GM19351 (cell line): ENCODE results near the gene HBP1.
"Not testable (repeated sequence)": the region's sequence is repeated elsewhere in the genome, so short reads cannot be mapped to it uniquely, and the experiment has no call there.

ENCODE experiments used
- ATAC-seq: cut with Tn5 transposase; IDR thresholded peaks from one replicate; pipeline ENCODE4 v1.9.1; 2021; ENCODE audit warnings: mild to moderate bottlenecking, moderate library complexity; ENCODE audit not compliant: unreplicated experiment

Gene HBP1

GRCh38 chr7:107168233-107169119, at the start of gene HBP1:
Gene HBP1, plus strand, starts transcription at chr7:107169003. Its CDS starts 10,891 bp downstream, at chr7:107179894.
- ATAC-seq, result peak; percentile 85

- no peak for ATAC-seq
These were observed 49.3 kb upstream of the HBP1 start for GRCh38 chr7:107119376-107120105.

- no peak for ATAC-seq
These were observed 46.3 kb upstream of the HBP1 start for GRCh38 chr7:107122486-107122911.

- ATAC-seq, result no peak
These were observed 45.4 kb upstream of the HBP1 start for GRCh38 chr7:107123392-107123791.

GRCh38 chr7:107125475-107125874, 43.3 kb upstream of the HBP1 start:
- ATAC-seq, result no peak

GRCh38 chr7:107128217-107128616, 40.6 kb upstream of the HBP1 start:
- ATAC-seq, result no peak

GRCh38 chr7:107128748-107129147, 40.1 kb upstream of the HBP1 start:
- no peak for ATAC-seq

- ATAC-seq, result no peak
These were observed 38.1 kb upstream of the HBP1 start for GRCh38 chr7:107130487-107131220.

- no peak for ATAC-seq
These were observed 35.4 kb upstream of the HBP1 start for GRCh38 chr7:107133396-107133795.

GRCh38 chr7:107138696-107139420, 29.9 kb upstream of the HBP1 start:
- no peak for ATAC-seq

GRCh38 chr7:107143875-107144274, 24.9 kb upstream of the HBP1 start:
- not testable (repeated sequence) for ATAC-seq

GRCh38 chr7:107145067-107145838, 23.6 kb upstream of the HBP1 start:
- no peak for ATAC-seq

GRCh38 chr7:107147464-107148393, 21.1 kb upstream of the HBP1 start:
- ATAC-seq, result no peak

GRCh38 chr7:107148721-107149120, 20.1 kb upstream of the HBP1 start:
- no peak for ATAC-seq

GRCh38 chr7:107149863-107150262, 18.9 kb upstream of the HBP1 start:
- ATAC-seq, result no peak

- no peak for ATAC-seq
These were observed 18.3 kb upstream of the HBP1 start for GRCh38 chr7:107150375-107151073.

- ATAC-seq, result no peak
These were observed 17.3 kb upstream of the HBP1 start for GRCh38 chr7:107151538-107151937.

- ATAC-seq, result no peak
These were observed 16.8 kb upstream of the HBP1 start for GRCh38 chr7:107152011-107152410.
